ENCODE data around the gene RFX4.

RFX4 gene

DNA sequence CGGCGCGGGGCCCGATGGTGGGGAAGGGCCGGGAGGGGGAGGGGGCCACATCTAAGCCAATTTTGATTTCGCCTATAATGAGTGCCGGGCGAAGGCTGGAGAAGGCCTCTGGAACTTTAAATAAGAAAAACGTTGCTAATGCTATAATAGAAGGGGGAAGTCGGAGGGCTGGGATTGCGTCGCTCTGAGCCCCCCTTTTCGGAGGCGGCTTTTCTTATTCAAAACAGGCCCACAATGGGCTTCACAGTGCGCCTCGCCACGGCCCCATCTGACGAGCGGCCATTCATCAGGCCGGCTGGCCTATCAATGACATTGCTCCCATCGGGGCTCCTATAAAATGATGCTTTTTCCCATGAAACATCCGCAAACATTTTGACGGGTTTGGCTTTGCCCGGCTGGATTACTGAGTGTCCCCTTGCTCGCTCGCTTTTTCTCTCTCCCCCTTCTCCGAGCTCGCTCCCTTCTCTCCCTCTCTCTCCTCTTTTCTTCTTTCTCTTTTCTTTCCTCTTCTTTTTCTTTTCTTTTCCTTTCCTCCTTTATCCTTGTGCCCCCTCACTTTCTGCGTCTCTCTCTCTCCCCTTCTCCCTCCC, at the start of gene RFX4:
TSS of gene RFX4 (plus strand) at position 364 of the 590 bp plus-strand sequence. CDS start 317 bp downstream, outside the sequence.
- DNase-seq (ENCODE audit: low spot score): no peak
- in situ Hi-C loops (cut with MboI; ENCODE audit: low sequenced_read_pairs, unreplicated experiment): no loop called here
- TF ChIP-seq, protein P1, sequence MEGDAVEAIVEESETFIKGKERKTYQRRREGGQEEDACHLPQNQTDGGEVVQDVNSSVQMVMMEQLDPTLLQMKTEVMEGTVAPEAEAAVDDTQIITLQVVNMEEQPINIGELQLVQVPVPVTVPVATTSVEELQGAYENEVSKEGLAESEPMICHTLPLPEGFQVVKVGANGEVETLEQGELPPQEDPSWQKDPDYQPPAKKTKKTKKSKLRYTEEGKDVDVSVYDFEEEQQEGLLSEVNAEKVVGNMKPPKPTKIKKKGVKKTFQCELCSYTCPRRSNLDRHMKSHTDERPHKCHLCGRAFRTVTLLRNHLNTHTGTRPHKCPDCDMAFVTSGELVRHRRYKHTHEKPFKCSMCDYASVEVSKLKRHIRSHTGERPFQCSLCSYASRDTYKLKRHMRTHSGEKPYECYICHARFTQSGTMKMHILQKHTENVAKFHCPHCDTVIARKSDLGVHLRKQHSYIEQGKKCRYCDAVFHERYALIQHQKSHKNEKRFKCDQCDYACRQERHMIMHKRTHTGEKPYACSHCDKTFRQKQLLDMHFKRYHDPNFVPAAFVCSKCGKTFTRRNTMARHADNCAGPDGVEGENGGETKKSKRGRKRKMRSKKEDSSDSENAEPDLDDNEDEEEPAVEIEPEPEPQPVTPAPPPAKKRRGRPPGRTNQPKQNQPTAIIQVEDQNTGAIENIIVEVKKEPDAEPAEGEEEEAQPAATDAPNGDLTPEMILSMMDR (IDR thresholded peaks at IDR 0.05; ENCODE audit: borderline replicate concordance, control extremely low read depth, extremely low read depth, insufficient read depth, missing control alignments): no peak

DNA sequence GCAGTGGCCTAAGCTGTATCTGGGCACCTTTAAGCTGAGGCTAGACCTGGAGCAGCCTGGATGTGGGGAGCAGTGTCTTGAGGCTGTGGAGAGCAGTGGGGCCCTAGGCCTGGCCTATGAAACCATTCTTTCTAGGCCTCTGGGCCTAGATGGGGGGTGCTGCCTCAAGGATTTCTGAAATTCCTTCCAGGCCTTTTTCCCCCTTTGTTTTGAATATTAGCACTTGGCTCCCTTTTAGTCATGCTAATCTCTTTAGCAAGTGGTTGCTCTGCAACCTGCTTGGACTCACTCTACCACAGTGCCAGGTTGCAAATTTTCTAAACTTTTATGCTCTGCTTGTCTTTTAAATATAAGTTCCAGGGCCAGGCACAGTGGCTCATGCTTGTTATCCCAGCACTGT, 41.6 kb upstream of the RFX4 start:
- TF ChIP-seq, protein P1 (IDR thresholded peaks at IDR 0.05; ENCODE audit: borderline replicate concordance, control extremely low read depth, extremely low read depth, insufficient read depth, missing control alignments): no peak
- DNase-seq (ENCODE audit: low spot score): no peak
- in situ Hi-C loops (cut with MboI; ENCODE audit: low sequenced_read_pairs, unreplicated experiment): no loop called here

DNA sequence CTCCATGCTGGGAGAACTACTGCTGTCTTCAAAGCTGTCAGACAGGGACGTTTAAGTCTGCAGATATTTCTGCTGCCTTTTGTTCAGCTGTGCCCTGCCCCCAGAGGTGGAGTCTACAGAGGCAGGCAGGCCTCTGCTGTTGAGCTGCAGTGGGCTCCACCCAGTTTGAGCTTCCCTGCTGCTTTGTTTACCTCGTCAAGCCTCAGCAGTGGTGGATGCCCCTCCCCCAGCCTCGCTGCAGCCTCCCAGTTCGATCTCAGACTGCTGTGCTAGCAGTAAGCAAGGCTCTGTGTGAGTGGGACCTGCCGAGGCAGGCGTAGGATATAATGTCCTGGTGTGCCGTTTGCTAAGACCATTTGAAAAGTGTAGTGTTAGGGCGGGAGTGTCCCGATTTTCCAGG, 31.4 kb upstream of the RFX4 start:
- TF ChIP-seq, protein P1 (IDR thresholded peaks at IDR 0.05; ENCODE audit: borderline replicate concordance, control extremely low read depth, extremely low read depth, insufficient read depth, missing control alignments): no peak
- in situ Hi-C loops (cut with MboI; ENCODE audit: low sequenced_read_pairs, unreplicated experiment): no loop called here
- DNase-seq (ENCODE audit: low spot score): no peak

DNA sequence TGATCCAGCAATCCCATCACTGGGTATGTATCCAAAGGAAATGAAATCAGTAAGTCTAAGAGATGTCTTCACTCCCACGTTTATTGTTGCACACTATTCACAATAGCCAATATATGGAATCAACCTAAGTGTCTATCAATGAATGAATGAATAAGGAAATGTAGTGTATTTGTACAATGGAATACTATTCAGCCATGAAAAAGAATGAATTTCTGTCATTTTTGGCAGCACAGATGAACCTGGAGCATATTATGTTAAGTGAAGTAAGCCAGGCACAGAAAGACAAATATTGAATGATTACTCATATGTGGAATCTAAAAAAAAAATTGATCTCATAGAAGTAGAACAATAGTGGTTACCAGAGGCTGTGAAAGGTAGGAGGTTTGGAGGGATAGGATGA, 30.6 kb upstream of the RFX4 start:
- no peak for DNase-seq (ENCODE audit: low spot score)
- in situ Hi-C loops (cut with MboI; ENCODE audit: low sequenced_read_pairs, unreplicated experiment): no loop called here
- TF ChIP-seq, protein P1 (IDR thresholded peaks at IDR 0.05; ENCODE audit: borderline replicate concordance, control extremely low read depth, extremely low read depth, insufficient read depth, missing control alignments): no peak

DNA sequence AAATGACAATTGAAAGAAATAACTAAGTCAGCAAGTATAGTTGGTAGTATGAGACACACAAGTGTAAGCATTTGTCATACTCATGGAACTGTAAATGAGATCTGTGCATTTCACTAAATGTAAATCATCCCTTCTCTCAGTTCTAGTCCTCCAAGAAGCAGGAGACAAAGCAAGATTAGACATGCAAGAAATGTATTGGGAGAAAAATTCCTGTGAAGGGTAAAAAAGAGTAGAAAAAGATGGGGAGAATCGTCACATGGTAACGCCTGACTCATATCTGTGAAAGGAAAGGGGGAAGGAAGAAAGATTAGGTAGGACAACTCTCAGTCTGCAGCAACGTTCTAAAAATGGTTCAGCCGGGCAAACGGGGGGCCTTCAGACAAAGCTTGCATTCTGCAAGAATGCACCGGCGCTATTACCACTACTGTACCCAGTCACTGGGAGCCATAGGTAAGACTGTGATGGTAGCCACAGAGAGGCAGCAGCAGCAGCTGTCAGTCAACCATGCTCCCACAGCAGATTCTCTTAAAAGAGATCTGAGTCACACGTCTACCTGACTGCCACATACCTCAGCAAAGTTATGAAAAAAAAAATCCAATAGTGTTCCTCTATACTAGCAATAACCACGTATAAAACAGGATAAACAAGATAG, 18.0 kb upstream of the RFX4 start:
- TF ChIP-seq, protein P1 (IDR thresholded peaks at IDR 0.05; ENCODE audit: borderline replicate concordance, control extremely low read depth, extremely low read depth, insufficient read depth, missing control alignments): no peak
- in situ Hi-C loops (cut with MboI; ENCODE audit: low sequenced_read_pairs, unreplicated experiment): no loop called here
- no peak for DNase-seq (ENCODE audit: low spot score)

DNA sequence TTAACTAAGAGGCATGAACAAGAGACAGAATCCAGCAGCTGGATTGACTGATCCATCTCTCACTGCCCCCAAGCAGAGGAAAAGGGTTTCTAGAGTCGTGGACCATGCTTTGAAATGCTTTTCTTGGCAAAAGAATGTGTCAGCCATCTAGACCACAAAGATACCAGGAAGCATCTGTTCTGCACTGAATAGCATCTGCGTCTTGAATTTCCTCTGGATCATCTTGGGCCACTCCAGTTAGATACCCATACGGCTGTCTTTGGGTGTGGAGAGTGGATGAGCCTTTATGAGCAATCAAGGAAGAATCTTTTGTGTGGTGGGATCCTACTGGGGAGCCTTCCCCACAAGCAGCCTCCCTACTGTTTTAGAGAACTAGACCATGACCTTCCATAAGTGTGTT, 16.0 kb upstream of the RFX4 start:
- in situ Hi-C loops (cut with MboI; ENCODE audit: low sequenced_read_pairs, unreplicated experiment): no loop called here
- no peak for DNase-seq (ENCODE audit: low spot score)
- TF ChIP-seq, protein P1 (IDR thresholded peaks at IDR 0.05; ENCODE audit: borderline replicate concordance, control extremely low read depth, extremely low read depth, insufficient read depth, missing control alignments): no peak
